GM21737 (cell line): Measurements from ENCODE around the gene PREPL.
"Not testable (repeated sequence)": the region's sequence is repeated elsewhere in the genome, so short reads cannot be mapped to it uniquely, and the experiment has no call there.

Source experiments
- ATAC-seq: cut with Tn5 transposase; IDR thresholded peaks from one replicate; pipeline ENCODE4 v1.9.1; 2021; ENCODE audit warnings: mild to moderate bottlenecking, moderate library complexity; ENCODE audit not compliant: unreplicated experiment

PREPL gene

DNA sequence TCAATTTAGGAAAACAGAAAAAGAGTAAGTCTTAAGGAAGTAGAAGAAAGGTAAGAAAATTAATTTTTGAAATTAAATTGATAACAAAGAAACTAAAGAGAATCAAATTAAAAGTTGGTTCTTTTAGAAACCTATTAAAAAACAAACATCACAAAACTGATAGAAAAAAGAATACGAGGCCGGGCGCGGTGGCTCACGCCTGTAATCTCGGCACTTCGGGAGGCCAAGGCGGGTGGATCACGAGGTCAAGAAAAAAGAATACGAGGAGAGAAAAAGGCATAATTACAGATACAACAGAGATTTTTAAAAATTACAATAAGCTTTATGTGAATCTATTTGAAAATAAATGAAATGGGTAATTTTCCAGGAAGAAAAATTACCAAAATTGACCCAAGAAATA is 11.8 kb downstream of the PREPL start:
- no peak for ATAC-seq

DNA sequence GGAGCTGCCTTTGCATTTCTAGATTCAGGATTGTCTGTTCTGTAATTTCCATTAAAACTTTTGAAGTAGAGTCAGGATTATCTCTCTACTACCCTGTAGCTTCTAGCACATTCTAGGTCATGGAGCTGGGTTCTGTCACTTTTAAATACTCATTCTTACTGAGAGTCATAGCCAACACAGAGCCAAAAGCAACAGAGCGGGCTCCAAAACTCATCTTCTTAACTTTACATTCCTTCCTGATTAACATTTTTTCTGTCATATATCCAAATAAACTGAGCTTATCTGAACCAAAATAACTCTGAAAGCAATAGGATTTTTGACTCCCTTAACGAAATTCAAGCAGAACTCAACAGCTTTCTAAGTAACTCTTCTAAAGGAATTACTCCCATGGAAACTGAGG is 12.9 kb downstream of the PREPL start:
- no peak for ATAC-seq

DNA sequence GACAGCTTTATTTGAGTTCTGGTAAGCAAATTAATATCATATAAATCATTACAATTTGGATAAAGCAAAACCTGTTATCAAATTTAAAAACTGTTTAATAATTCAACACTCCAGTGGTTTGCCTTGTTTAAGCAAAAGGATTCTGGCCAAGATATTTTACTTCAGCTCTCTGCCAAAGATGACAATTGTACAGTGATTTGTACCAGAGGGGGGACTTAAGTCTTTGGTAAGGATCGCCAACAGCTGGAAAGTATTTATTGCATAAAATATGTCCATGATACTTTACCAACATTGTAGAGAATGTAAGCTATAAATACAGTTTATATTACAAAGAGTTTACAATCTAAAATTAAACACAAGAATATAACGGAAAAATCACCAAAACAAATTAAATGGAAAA is 13.8 kb downstream of the PREPL start:
- no peak for ATAC-seq

DNA sequence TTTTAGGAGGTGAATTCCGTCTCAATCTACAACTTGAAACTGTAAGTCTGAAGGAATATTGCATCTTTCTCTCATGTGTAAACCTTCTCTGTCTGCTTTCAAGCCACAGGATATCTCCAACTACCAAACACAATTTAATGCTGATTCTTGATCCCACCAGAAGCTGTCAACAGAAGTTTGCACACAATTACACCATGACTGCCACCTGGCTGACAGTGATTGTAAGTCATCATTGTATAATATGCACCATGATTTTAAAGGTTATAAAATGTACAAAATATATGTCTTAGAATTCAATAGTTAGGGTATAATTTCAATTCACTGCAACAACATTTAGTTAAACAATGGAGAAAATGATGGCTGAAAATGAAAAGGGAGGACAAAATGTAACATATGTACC is 18.4 kb downstream of the PREPL start:
- ATAC-seq = no peak

DNA sequence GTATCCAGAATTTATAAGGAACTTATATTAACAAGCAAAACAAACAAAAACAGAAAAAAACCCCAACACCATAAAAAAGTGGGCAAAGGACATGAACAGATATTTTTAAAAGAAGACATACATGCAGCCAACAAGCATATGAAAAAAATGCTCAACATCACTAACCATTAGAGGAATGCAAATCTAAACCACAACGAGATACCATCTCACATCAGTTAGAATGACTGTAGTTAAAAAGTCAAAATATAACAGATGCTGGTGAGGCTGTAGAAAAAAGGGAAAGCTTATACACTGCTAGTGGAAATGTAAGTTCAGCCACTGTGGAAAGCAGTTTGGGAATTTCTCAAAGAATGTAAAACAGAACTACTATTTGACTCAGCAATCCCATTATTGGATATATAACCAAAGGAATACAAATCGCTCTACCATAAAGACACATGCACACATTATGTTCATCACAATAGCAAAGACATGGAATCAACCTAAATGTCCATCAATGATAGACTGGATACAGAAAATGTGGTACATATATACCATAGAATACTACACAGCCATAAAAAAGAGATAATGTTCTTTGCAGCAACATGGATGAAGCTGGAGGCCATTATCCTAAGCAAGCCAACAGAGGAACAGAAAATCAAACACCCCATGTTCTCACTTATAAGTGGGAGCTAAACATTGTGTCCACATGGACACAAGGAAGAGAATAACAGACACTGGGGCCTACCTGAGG is 25.3 kb downstream of the PREPL start:
- no peak for ATAC-seq

DNA sequence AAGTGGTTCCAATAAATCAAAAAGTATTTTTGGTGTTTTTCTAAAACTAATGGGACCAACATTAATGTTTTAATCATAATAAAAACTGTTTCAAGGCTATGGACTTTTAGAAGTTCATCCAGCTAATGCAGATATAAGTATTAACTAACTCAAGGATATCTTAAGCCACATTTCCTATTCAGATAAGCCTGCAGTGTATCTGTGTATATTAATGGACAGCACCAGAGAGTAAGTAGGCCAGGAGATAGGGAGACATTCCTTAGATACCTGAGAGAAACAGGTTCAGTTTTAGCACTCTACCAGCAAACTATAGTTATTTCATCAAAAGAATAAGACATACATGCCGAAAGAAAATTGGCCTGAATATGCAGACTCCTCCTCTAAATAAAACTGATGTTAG is 27.3 kb downstream of the PREPL start:
- no peak for ATAC-seq

DNA sequence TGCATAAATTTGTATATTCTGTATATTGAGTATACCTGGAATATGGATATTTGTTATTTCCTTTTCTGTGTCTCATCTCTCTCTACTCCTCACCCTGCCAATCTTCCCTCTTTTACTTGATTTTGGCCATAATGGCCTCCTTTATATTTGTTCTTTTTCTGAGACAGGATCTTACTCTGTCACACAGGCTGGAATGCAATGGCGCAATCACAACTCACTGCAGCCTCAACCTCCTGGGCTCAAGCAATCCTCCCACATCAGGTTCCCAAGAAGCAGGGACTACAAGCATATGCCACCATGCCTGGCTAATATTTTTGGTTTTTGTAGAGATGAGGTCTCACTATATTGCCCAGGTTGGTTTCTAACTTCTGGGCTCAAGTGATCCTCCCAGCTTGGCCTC is 30.5 kb downstream of the PREPL start:
- no peak for ATAC-seq

DNA sequence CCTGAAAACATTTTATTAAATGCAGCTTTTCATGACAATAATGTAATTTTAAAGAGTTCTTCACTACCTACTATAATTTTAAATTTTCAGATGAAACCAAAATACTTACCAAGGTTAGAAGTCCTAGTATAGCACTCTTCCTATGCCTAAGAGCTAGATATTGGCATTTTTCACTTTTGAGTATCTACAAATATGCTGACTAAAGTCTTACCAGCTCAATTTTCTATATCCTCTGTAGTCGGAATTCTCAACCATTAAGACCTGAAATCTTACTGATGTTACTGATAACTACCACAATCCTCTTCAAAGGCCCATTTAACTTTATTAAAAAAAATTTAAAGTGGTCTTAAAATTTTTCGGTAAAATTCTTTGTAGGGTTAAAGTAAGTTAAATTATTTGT is 32.0 kb downstream of the PREPL start:
- no peak for ATAC-seq

DNA sequence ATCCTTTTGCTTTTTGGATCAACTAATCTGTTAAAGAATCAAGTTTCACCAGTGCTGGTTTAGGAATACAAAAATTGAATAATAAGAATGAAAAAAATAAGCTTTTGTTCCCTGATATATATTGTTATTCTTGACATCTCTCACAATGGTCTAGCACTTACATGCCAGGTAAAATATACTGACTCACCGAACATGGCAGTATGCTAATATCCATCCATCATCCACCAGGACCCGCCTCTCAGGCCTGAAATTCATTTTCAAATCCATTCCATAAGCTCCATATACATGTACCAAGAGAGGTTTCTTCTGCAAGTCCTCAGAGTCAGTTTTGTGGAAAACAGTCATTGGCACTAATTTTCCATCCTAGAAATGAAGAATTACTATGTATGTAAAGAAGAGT is 32.5 kb downstream of the PREPL start:
- ATAC-seq = no peak

DNA sequence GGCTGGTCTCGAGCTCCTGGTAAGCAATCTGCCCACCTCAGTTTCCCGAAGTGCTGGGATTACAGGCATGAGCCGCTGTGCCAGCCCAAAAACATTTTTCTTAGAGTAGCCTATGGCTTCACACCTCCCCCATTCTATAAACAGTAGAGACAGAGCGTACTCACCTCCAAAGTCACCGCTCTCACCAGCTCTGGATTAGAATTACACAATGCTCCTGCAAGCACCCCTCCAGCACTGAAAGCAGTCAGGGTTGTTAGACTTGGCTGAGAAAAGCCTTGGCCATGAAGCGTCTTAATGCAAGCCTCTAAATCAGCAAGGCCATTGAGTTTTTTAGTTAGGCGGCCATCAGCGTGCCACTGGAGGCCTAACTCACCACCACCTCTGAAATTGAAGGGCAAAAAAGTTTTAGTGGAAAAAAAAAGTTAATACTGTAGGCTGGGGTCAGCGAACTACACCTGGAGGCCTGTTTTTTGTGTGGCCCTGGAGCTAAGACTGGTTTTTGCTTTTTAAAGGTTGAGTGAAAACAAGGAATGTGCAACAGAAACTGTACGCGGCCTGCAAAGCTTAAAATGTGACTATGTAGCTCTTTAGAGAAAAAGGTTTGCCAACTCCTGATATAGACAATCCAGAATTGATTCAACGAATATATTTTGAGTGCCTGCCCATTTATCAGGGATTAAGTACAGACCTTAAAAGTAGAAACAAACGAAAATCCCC is 34.6 kb downstream of the PREPL start:
- ATAC-seq = no peak

DNA sequence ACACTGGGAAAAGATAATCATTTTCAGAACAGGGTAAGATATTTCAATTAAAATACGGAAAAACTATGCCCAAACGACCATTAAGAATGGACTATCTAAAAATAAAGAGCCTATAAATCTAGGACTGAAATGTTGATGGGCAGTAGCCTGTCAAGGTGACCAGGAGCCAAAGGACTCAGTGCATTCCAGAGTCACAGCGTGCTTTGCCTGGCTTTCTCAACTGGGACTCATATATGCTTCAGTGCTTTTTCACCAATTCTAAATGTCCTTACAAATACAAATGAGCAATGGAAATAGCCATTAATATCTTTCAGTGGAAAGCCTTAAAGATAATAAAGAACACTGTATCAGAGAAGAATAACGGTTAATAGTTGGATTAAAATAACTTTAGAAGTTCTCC is 35.4 kb downstream of the PREPL start:
- ATAC-seq = no peak

DNA sequence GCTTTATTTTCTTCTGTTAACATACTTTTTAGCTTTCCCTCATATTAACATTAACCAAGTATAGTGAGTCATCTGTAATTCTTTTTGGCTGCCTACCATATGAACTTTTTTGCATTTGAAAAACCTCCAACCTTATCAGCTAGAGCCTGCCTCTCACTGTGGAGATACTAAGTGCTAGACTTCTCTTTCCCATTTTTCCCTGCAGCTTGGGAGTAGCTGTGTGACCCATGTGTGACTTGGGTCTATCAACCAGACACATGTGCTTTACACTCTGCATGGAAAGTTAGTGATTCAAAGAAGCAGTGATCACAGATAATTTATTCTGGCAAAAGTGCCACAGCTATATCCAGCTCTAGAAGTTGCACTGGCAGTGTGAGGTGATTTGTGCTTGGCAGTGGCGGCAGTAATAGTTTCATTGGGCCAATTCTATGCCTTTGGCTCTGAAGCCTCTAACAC is 36.3 kb downstream of the PREPL start:
- no peak for ATAC-seq

DNA sequence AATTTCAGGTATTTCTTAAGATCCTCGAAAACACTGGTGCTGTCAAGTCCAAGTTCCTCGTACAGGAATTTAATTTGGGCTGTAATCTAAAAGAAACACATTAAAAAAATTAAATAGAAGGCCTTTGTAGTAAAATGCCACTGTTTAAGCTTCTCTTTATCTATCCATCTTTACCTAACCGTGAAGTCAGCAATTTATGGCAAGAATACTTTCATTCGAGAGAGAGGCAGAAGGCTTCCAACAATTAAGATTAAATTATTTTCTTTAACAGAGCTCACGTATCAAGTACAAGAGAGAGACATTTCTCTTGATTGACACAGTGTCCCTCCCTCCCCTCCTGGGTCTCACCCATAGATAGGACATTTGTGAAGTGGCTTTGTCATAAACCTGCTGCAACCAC is 39.9 kb downstream of the PREPL start:
- ATAC-seq = no peak

DNA sequence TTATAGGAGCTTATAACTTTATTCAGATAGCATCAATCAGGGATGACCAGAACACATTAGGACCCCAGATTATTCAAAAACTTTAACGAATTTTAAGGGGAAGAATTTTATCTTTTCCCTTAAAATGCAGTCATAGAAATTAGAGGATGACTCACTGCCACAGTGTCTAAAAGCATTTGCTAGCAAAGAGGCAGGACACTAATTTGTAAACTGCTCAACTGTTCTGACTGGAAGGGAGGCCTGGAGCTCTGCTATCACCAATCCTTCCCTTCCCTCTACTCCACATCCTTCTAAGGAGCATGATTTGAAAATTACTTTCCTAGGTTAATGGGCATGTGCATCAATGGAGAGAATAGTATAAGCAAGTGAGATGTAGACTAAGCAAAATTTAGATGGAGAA is 40.5 kb downstream of the PREPL start:
- ATAC-seq = no peak

DNA sequence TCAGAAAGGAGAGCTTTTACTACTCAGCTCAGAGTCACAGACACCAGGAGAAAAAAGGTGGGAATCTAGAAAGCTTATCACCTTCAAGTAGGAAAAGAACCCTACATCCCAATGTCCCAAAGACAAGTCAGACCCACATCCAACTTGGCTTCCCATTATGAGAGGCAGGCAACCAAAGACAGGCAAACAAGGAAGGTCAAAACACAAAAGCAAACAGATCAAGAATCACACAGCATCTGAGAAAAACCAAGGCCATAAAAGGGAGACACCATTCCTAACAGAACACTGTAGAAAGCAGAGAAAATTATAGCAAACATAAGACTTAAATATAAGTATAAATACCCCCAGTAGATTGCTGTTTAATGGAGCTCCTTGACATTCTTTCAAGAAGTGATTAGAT is 45.3 kb downstream of the PREPL start:
- no peak for ATAC-seq

DNA sequence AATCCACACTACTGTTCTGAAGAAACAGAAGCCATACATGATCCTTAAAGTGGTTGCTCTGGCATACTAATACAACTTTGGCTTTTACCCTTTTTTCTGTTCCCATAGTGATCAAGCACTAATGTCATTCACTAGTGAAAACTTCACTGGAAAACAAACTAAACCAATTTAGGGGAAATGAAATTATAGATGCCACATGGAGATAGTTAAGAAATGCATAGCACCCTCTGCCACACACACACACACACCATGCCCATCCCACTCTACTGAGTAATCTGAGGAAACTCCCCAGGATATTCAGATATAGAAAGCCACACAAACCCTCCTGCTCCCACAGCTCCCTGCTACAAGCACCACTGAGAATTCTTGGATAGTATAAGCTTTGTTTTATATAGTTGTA is 46.9 kb downstream of the PREPL start:
- ATAC-seq = no peak

DNA sequence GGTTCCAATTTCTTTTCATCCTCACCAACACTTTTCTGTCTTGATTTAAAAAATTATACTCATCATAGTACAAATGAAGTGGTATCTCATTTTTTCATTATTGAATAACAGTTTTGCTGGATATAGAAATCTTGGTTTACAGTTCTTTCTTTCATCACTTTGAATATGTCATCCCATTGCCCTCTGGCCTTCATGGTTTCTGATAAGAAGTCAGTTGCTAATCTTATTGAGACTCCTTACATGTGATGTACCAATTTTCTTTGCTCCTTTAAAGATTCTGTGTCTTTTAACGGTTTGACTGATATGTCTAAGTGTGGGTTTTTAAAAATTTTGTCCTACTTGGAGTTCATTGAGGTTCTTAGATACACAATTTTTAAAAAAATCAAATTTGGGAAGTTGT is 51.0 kb downstream of the PREPL start:
- no peak for ATAC-seq

DNA sequence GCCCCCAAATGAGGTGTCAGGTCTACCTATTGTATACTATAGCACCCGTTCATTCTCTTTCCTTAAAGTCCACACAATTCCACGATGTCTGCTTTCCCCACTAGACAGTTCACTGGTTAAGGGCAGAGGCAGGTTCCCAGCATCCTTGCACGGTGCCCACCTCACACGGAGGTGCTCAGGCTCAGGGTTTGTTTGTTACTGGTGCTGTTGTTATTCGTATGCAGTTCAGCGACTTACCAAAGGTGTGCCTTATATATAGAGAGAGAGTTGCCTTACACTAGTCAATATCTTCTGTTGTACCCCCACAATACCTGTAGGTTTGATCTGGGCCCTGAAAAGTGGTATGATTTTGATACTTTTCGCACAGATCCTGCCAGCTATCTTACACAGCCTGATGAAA is 55.4 kb downstream of the PREPL start:
- no peak for ATAC-seq

DNA sequence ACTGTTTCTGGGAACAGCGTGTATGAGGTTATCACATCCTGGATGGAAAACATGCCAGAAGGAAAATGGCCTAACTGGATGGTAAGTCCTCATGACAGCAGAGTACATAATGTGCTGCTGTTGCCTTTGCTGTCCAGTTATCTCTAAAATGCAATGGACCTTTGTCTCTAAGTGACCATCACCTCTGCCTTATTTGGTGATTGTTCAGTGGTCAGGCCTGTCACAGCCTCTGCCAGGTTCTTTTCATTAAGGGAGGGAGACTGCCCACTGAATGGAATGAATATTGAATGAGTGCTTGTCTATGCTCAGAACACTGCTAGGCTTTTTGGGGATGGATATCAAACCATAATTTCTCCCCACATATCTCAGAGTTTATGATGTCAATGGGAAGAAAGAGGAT is 57.0 kb downstream of the PREPL start:
- ATAC-seq = no peak

DNA sequence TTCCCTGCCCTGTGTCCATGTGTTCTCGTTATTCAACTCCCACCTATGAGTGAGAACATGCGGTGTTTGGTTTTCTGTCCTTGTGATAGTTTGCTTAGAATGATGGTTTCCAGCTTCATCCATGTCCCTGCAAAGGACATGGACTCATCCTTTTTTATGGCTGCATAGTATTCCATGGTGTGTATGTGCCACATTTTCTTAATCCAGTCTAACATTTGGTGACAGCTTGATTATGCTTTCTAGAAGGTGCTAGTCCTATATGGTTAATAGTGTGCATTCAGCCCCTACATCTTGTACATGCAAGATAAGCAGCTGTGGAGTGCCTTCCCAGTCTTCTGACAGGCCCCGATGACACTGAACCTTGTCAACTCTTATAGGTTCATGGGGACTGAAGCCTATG is 57.5 kb downstream of the PREPL start:
- not testable (repeated sequence) for ATAC-seq

DNA sequence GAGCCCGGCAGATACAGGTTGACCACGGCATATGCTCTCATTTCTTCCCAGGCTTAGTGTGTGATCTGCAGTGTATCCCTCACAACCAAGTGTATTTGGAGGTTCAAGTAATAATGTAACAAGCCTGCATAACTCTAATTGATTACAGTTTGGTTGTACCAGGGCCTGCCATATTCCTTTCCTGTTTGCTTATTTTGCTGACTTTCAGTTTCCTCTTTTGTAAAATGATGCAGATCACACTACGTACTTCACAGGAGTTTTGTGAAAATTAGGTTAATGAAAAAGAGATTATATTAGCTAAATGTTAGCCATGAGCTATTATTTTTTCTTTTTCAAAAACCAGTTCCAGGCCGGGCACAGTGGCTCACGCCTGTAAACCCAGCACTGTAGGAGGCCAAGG is 60.2 kb downstream of the PREPL start:
- ATAC-seq = no peak

DNA sequence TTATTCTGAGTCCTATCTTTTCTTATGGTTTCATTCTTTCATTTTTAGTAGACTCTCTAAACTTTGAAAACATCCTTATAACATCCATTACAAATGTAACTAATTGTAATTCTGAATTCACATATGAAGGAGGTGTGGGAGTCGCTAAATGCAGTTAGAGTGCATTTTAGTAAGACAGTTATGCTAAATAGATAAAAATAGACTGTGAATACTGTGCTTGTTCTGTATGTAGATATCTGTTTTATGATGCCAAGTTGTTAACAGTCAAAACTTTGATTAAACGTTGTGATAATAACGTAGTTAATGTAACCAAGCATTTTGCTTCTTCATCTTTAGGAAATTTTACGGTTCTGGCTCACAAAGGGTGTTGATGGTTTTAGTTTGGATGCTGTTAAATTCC is 61.7 kb downstream of the PREPL start:
- no peak for ATAC-seq

DNA sequence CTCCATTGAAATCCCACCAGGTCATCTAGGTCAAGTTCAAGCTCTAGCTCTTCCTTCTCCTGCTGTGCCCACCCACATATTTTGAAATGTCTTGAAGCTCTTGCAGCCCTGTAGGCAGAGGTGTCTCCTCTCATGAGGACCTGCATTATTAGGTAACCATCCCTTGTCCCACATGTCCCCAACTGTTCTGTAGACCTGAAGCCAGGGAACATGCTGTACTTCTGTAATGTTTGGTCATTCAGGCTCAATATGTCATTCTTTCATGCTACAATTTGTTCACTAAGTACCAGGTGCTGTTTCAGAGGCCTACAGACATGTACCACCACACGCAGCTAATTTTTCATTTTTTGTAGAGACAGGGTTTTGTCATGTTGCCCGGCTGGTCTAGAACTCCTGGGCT is 63.9 kb downstream of the PREPL start:
- ATAC-seq = no peak
